ENCODE data around the gene GPR135. TPM values are rescaled to one million over a fixed set of nuclear protein-coding genes. Genes with fewer than 3 reads are reported as not detected.

The GPR135 gene
- polyA plus RNA-seq, 1 donor: 3.5 TPM

DNA sequence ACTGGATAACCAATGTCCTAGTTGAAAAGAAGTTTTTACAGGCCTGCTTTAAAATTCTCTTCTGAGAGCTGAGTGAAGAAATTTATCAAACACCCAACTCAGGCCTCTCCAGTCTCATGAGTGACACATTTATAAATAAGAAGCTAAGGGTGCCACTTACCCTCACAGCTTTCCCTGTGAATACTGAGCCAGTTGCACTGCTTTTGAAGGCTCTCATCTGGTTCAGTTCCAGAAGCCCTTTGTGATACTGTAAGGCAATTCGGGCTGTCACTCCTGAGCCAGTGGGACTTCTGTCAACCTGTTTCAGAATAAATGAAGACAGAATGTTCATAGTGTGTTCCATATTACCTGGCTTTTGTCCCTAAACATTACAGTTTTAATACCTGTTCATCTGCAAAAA lies 10.5 kb upstream of the GPR135 start:
- Histone ChIP-seq H3K4me1 (ENCODE audit: control insufficient read depth, insufficient read depth, low read length) (peaks cover 6% of the 10 kb centered on the region), H3K4me3 (ENCODE audit: low read length) (no peak overlapping the region), H3K36me3 (ENCODE audit: control insufficient read depth, insufficient read depth, low read length) (peaks cover 33% of the 10 kb centered on the region), H3K27ac (ENCODE audit: low read length) (no peak overlapping the region), H3K27me3 (ENCODE audit: control insufficient read depth, insufficient read depth, low read length) (no peaks in the 10 kb centered on the region), H3K9me3 (ENCODE audit: control insufficient read depth, low read depth, low read length) (no peaks in the 10 kb centered on the region)
- no peak for DNase-seq
- WGBS (ENCODE audit: insufficient coverage, low lambda C conversion rate): no CpG with 5 or more reads among the region's 1 CpG

GRCh38 chr14:59474172-59474571 lies 9.0 kb upstream of the GPR135 start:
- DNase-seq: no peak
- no peaks in the 10 kb centered on the region for H3K27me3 ChIP-seq (ENCODE audit: control insufficient read depth, insufficient read depth, low read length)
- peaks cover 36% of the 10 kb centered on the region for H3K36me3 ChIP-seq (ENCODE audit: control insufficient read depth, insufficient read depth, low read length)
- no CpG with 5 or more reads among the region's 1 CpG for WGBS (ENCODE audit: insufficient coverage, low lambda C conversion rate)
- H3K27ac ChIP-seq (ENCODE audit: low read length): no peak overlapping the region
- H3K9me3 ChIP-seq (ENCODE audit: control insufficient read depth, low read depth, low read length): no peaks in the 10 kb centered on the region
- no peaks in the 10 kb centered on the region for H3K4me1 ChIP-seq (ENCODE audit: control insufficient read depth, insufficient read depth, low read length)
- H3K4me3 ChIP-seq (ENCODE audit: low read length): no peak overlapping the region

DNA sequence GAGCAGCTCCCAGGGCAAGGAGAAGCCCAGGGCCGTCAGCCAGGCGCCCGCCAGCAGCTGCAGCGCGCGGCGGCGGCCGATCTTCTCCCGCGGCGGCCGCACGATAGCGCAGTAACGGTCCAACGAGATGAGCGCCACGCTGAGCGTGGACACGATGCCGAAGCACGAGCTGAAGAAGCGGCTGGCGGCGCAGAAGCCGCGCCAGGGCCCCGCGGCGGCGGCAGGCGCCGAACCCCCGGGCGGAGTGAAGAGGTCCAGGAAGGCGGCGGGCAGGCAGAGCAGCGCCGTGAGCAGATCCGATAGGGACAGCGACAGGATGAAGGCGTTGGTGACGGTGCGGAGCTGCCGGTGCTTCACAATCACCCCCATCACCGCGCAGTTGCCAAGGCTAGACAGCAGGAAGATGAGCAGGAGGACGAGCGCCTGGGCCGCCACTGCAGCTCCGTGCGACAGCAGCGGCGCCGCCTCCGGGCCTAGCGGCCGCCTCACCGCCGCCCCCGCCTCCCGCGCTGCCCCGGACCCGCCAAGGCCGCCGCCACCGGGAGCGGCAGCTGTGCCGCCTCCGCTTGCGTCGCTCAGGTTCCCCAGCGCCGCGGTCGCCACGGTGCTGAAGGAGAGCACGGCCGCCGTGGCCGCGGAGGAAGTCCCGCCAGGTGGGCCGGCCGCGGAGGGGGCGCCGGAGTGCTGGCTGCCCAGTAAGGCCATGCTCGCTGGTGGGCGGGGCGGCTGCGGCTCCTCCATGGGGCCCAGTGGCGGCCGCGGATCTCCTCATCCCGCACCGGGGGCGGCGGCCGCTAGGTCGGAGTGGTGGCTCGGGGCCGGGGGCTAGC lies 479 bp downstream of the GPR135 start:
- Histone ChIP-seq H3K9me3 (ENCODE audit: control insufficient read depth, low read depth, low read length) (peaks cover 6% of the 10 kb centered on the region), H3K27me3 (ENCODE audit: control insufficient read depth, insufficient read depth, low read length) (peaks cover 2% of the 10 kb centered on the region), H3K4me3 (ENCODE audit: low read length) (peak overlapping the region; percentile 49), H3K4me1 (ENCODE audit: control insufficient read depth, insufficient read depth, low read length) (peaks cover 8% of the 10 kb centered on the region), H3K36me3 (ENCODE audit: control insufficient read depth, insufficient read depth, low read length) (peaks cover 3% of the 10 kb centered on the region), H3K27ac (ENCODE audit: low read length) (peak overlapping the region; percentile 33)
- no CpG with 5 or more reads among the region's 105 CpGs for WGBS (ENCODE audit: insufficient coverage, low lambda C conversion rate)
- DNase-seq: peak; percentile 29 to 79

DNA sequence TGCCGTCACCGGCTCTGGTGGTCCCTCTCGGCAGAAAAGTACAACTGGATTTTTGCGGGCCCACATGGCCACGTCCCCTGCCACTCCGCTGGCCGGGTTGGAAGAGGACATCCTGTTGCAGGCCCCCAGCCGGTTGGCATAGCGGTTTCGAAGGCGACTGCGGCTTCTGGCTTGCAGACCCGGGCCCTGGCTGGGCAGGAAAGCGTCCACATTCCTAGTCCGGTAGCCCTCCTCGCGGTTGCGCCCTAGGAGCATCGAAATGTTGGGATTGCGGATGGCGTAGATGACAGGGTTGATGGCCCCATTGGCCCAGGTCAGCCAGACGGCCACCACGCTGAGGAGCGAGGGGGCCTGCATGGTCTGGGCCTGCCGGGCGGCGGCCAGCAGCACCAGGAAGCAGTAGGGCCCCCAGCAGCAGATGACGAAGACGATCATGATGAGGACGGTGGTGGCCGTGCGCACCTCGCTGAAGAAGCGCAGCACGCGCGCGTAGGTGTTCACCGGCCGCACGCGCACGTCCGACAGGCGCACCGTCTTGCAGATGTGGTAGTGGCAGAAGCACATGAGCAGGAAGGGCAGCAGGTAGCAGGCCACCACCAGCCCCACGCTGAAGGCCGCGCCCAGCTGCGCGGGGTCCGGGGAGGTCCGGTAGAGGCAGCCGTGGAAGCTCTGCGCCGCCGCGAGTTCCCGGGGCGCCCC lies 1.2 kb downstream of the GPR135 start:
- H3K27me3 ChIP-seq (ENCODE audit: control insufficient read depth, insufficient read depth, low read length): peaks cover 2% of the 10 kb centered on the region
- peak overlapping the region; percentile 33 for H3K27ac ChIP-seq (ENCODE audit: low read length)
- H3K4me3 ChIP-seq (ENCODE audit: low read length): peak overlapping the region; percentile 49
- peaks cover 3% of the 10 kb centered on the region for H3K36me3 ChIP-seq (ENCODE audit: control insufficient read depth, insufficient read depth, low read length)
- H3K4me1 ChIP-seq (ENCODE audit: control insufficient read depth, insufficient read depth, low read length): peaks cover 8% of the 10 kb centered on the region
- no CpG with 5 or more reads among the region's 60 CpGs for WGBS (ENCODE audit: insufficient coverage, low lambda C conversion rate)
- H3K9me3 ChIP-seq (ENCODE audit: control insufficient read depth, low read depth, low read length): peaks cover 6% of the 10 kb centered on the region
- peak in 1 of 2 donors; percentile 27 for DNase-seq

GRCh38 chr14:59461891-59462290 lies 3.3 kb downstream of the GPR135 start:
- Histone ChIP-seq H3K9me3 (ENCODE audit: control insufficient read depth, low read depth, low read length) (peaks cover 9% of the 10 kb centered on the region), H3K27me3 (ENCODE audit: control insufficient read depth, insufficient read depth, low read length) (peaks cover 2% of the 10 kb centered on the region), H3K36me3 (ENCODE audit: control insufficient read depth, insufficient read depth, low read length) (peaks cover 3% of the 10 kb centered on the region), H3K4me1 (ENCODE audit: control insufficient read depth, insufficient read depth, low read length) (peaks cover 8% of the 10 kb centered on the region), H3K27ac (ENCODE audit: low read length) (no peak overlapping the region), H3K4me3 (ENCODE audit: low read length) (no peak overlapping the region)
- no CpG with 5 or more reads among the region's 1 CpG for WGBS (ENCODE audit: insufficient coverage, low lambda C conversion rate)
- no peak for DNase-seq

GRCh38 chr14:59460378-59460777 lies 4.8 kb downstream of the GPR135 start:
- peaks cover 10% of the 10 kb centered on the region for H3K9me3 ChIP-seq (ENCODE audit: control insufficient read depth, low read depth, low read length)
- DNase-seq: no peak
- H3K27ac ChIP-seq (ENCODE audit: low read length): no peak overlapping the region
- peaks cover 2% of the 10 kb centered on the region for H3K27me3 ChIP-seq (ENCODE audit: control insufficient read depth, insufficient read depth, low read length)
- 100% methylated on average over 1 of the region's 1 CpG for WGBS (ENCODE audit: insufficient coverage, low lambda C conversion rate)
- peaks cover 8% of the 10 kb centered on the region for H3K4me1 ChIP-seq (ENCODE audit: control insufficient read depth, insufficient read depth, low read length)
- peaks cover 3% of the 10 kb centered on the region for H3K36me3 ChIP-seq (ENCODE audit: control insufficient read depth, insufficient read depth, low read length)
- H3K4me3 ChIP-seq (ENCODE audit: low read length): no peak overlapping the region

DNA sequence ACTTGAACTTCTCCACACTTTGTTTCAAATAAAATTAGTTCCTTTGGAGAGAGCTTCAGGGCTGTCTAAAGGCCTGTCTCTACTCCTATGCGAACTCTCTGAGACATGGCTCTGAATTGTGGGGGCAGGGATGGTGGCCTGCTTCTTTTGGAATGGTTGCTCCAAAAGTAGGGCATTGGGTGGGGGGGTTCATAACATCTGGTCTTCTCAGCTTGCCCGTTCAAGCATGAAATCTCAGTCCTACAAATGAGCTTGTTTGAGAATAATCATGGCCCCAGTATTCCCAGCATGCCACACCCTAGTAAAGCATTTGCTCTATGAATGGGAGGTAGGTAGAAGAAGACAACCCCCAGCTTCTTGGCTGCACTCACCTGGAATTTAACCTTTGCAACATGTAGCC lies 6.7 kb downstream of the GPR135 start:
- H3K9me3 ChIP-seq (ENCODE audit: control insufficient read depth, low read depth, low read length): peaks cover 5% of the 10 kb centered on the region
- peaks cover under 1% of the 10 kb centered on the region for H3K4me1 ChIP-seq (ENCODE audit: control insufficient read depth, insufficient read depth, low read length)
- H3K27ac ChIP-seq (ENCODE audit: low read length): no peak overlapping the region
- H3K36me3 ChIP-seq (ENCODE audit: control insufficient read depth, insufficient read depth, low read length): peaks cover 3% of the 10 kb centered on the region
- no peak for DNase-seq
- no peak overlapping the region for H3K4me3 ChIP-seq (ENCODE audit: low read length)
- H3K27me3 ChIP-seq (ENCODE audit: control insufficient read depth, insufficient read depth, low read length): no peaks in the 10 kb centered on the region
- WGBS (ENCODE audit: insufficient coverage, low lambda C conversion rate): no CpG with 5 or more reads among the region's 2 CpGs

DNA sequence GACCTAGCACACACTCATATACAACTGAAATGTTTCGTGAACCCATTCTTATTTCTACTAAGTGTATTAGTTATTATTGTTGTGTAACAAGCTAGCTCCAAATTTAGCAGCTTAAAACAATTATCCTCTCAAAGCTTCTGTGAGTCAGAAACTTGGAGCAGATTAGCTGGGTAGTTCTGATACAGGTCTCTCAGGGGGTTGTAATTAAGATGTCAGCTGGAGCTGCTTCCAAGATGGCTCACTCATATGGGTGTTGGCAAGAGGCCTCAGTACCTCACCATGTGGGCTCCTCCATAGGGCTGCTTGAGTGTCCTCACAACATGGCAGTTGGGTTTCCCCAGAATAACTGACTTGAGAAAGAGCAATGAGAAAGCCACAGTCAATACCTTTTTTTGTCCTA lies 9.8 kb downstream of the GPR135 start:
- H3K27ac ChIP-seq (ENCODE audit: low read length): no peak overlapping the region
- WGBS (ENCODE audit: insufficient coverage, low lambda C conversion rate): no CpG with 5 or more reads among the region's 1 CpG
- no peaks in the 10 kb centered on the region for H3K36me3 ChIP-seq (ENCODE audit: control insufficient read depth, insufficient read depth, low read length)
- DNase-seq: no peak
- H3K9me3 ChIP-seq (ENCODE audit: control insufficient read depth, low read depth, low read length): peaks cover 5% of the 10 kb centered on the region
- no peaks in the 10 kb centered on the region for H3K27me3 ChIP-seq (ENCODE audit: control insufficient read depth, insufficient read depth, low read length)
- no peak overlapping the region for H3K4me3 ChIP-seq (ENCODE audit: low read length)
- no peaks in the 10 kb centered on the region for H3K4me1 ChIP-seq (ENCODE audit: control insufficient read depth, insufficient read depth, low read length)

DNA sequence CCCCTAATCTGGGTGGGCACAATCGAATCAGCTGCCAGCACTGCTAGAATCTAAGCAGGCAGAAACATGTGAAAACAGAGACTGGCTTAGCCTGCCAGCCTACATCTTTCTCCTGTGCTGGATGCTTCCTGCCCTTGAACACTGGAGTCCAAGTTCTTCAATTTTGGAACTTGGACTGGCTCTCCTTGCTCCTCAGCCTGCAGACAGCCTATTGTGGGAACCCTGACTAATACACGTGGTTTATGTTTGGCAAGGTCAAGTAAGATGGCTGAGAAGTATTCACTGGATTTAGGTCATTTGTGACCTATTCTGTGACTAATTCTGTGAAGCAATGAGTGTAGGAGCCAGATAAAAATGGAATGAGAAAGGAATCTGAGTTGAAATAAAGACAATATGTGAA lies 11.0 kb downstream of the GPR135 start:
- H3K4me1 ChIP-seq (ENCODE audit: control insufficient read depth, insufficient read depth, low read length): no peaks in the 10 kb centered on the region
- DNase-seq: no peak
- H3K27me3 ChIP-seq (ENCODE audit: control insufficient read depth, insufficient read depth, low read length): no peaks in the 10 kb centered on the region
- no peaks in the 10 kb centered on the region for H3K36me3 ChIP-seq (ENCODE audit: control insufficient read depth, insufficient read depth, low read length)
- WGBS (ENCODE audit: insufficient coverage, low lambda C conversion rate): 60% methylated on average over 1 of the region's 2 CpGs
- H3K4me3 ChIP-seq (ENCODE audit: low read length): no peak overlapping the region
- H3K9me3 ChIP-seq (ENCODE audit: control insufficient read depth, low read depth, low read length): peaks cover 5% of the 10 kb centered on the region
- no peak overlapping the region for H3K27ac ChIP-seq (ENCODE audit: low read length)

DNA sequence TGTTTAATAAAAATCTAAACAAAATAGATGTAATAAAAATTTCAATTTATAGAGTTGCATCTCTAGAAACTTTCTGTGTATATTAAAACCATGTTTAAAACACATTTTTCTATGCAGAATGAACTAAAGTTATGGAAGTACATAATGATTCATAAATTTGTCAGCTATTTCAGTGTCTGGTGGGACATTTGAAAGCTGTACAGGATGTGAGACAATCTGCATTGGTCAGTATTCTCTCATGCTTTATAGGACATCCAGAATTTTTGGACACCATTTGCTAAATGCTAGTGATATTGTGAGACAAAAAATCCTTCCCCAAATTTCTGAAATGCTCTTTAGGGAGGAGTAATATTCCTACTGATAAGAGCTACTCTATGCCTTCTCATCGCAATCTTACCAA lies 13.3 kb downstream of the GPR135 start:
- no peaks in the 10 kb centered on the region for H3K36me3 ChIP-seq (ENCODE audit: control insufficient read depth, insufficient read depth, low read length)
- H3K9me3 ChIP-seq (ENCODE audit: control insufficient read depth, low read depth, low read length): peaks cover under 1% of the 10 kb centered on the region
- no CpG with 5 or more reads among the region's 1 CpG for WGBS (ENCODE audit: insufficient coverage, low lambda C conversion rate)
- no peak overlapping the region for H3K27ac ChIP-seq (ENCODE audit: low read length)
- H3K4me1 ChIP-seq (ENCODE audit: control insufficient read depth, insufficient read depth, low read length): no peaks in the 10 kb centered on the region
- H3K27me3 ChIP-seq (ENCODE audit: control insufficient read depth, insufficient read depth, low read length): no peaks in the 10 kb centered on the region
- no peak for DNase-seq
- H3K4me3 ChIP-seq (ENCODE audit: low read length): no peak overlapping the region

All from large intestine (tissue), 3 donors.